Activated CD4-positive, alpha-beta memory T cell treated with anti-CD3 and anti-CD28 coated beads for 36 hours (primary cell): Measurements from ENCODE around the gene PHAF1. TPM values are rescaled to one million over a fixed set of nuclear protein-coding genes. Genes with fewer than 3 reads are reported as not detected.
A peak's percentile ranks its signal among the peaks of the same experiment; 100 is the strongest.

Source experiments
- CTCF ChIA-PET: fragments of 350-600 bp; sonication (Branson Sonifier 250); formaldehyde crosslinking; loops from one replicate; lab custom pipeline; 2021; ENCODE audit warnings: antibody characterized with exemption, inconsistent platforms; lab: Charles Lee
- POLR2A ChIA-PET: fragments of 350-600 bp; sonication (Branson Sonifier 250); formaldehyde crosslinking; loops from one replicate; lab custom pipeline; 2021; ENCODE audit warnings: antibody characterized with exemption; lab: Charles Lee
- DNase-seq: peaks from one replicate; pipeline ENCODE4 v3.0.0-alpha.2; 2020
- H3K27ac Mint-ChIP-seq: one replicate; pipeline ENCODE4 v1.8.0; 2021; ENCODE audit warnings: mixed read lengths
- H3K27me3 Mint-ChIP-seq: one replicate; pipeline ENCODE4 v1.8.0; 2021; ENCODE audit warnings: mixed read lengths
- H3K36me3 Mint-ChIP-seq: one replicate; pipeline ENCODE4 v1.8.0; 2021; ENCODE audit warnings: mixed read lengths
- H3K4me1 Mint-ChIP-seq: one replicate; pipeline ENCODE4 v1.8.0; 2021; ENCODE audit warnings: low read depth, mixed read lengths
- H3K4me3 Mint-ChIP-seq: one replicate; pipeline ENCODE4 v1.8.0; 2021; ENCODE audit warnings: mild to moderate bottlenecking, mixed read lengths
- H3K9me3 Mint-ChIP-seq: one replicate; pipeline ENCODE4 v1.8.0; 2021; ENCODE audit warnings: mixed read lengths
- intact Hi-C: fragments of 100-400 bp; cut with micrococcal nuclease; formaldehyde crosslinking; loops from one replicate; pipeline ENCODE4 v1.15.1; 2023
- total RNA-seq, 2 experiments: library from RNA; stranded (reverse); gene quantifications; one replicate each; pipeline ENCODE4 v1.2.3, GENCODE V29; 2021

Gene PHAF1
- total RNA-seq, 2 experiments from 2014 or later = 11.4 to 12.3 TPM

GRCh38 chr16:67156143-67156844 lies 46.6 kb downstream of the PHAF1 start:
- ChIA-PET CTCF (interaction anchor here (0.8 to 14.8 kb wide), 17 partner anchors 9 to 203 kb away, joined by 4 to 350 read pairs (median 10); partner anchors contain the start of genes CES3, HSF4, PHAF1 and TMEM208), POLR2A (no interaction called here)
- intact Hi-C loops = loop anchor here (5.0 kb wide), 1 partner anchor 49 kb away; the partner anchor contains the start of gene PHAF1
- Mint-ChIP-seq H3K4me1 (peaks cover 54% of the 10 kb centered on the region), H3K4me3 (no peak overlapping the region), H3K27ac (no peak overlapping the region), H3K36me3 (peaks cover 7% of the 10 kb centered on the region), H3K9me3 (no peaks in the 10 kb centered on the region), H3K27me3 (no peaks in the 10 kb centered on the region)
- no peak for DNase-seq

GRCh38 chr16:67157106-67157748 lies 47.5 kb downstream of the PHAF1 start:
- Mint-ChIP-seq H3K27ac (peak overlapping the region; percentile 95), H3K9me3 (no peaks in the 10 kb centered on the region), H3K27me3 (peaks cover 3% of the 10 kb centered on the region), H3K36me3 (peaks cover 12% of the 10 kb centered on the region), H3K4me1 (peaks cover 61% of the 10 kb centered on the region), H3K4me3 (no peak overlapping the region)
- no peak for DNase-seq
- intact Hi-C loops = loop anchor here (5.0 kb wide), 1 partner anchor 50 kb away; the partner anchor contains the start of gene PHAF1
- ChIA-PET POLR2A (interaction anchor here (0.5 to 1.4 kb wide), 5 partner anchors 12 to 144 kb away, joined by 3 to 6 read pairs (median 3); no protein-coding TSS in a partner anchor), CTCF (interaction anchor here (0.6 to 14.8 kb wide), 13 partner anchors 12 to 203 kb away, joined by 3 to 350 read pairs (median 7); partner anchors contain the start of genes CES3, MATCAP1 and NOL3)

GRCh38 chr16:67157892-67158635 lies 48.3 kb downstream of the PHAF1 start:
- POLR2A ChIA-PET = interaction anchor here (0.8 to 2.8 kb wide), 9 partner anchors 11 to 145 kb away, joined by 3 to 23 read pairs (median 4); partner anchors contain the start of gene NOL3
- Mint-ChIP-seq H3K36me3 (peaks cover 14% of the 10 kb centered on the region), H3K27me3 (peaks cover 5% of the 10 kb centered on the region), H3K4me3 (peak overlapping the region; percentile 93), H3K4me1 (peaks cover 61% of the 10 kb centered on the region), H3K9me3 (no peaks in the 10 kb centered on the region), H3K27ac (peak overlapping the region; percentile 95)
- DNase-seq = no peak
- intact Hi-C loops = loop anchor here (2.0 to 5.0 kb wide), 4 partner anchors 51 to 285 kb away; partner anchors contain the start of genes FHOD1 and PHAF1
- CTCF ChIA-PET = interaction anchor here (0.6 to 14.8 kb wide), 13 partner anchors 11 to 204 kb away, joined by 3 to 350 read pairs (median 7); partner anchors contain the start of genes CES3, MATCAP1 and NOL3

GRCh38 chr16:67158637-67159600 lies 49.2 kb downstream of the PHAF1 start:
- intact Hi-C loops = loop anchor here (1.0 to 5.0 kb wide), 10 partner anchors 11 to 286 kb away; partner anchors contain the start of genes FHOD1, MATCAP1, NOL3 and PHAF1
- ChIA-PET POLR2A (interaction anchor here (1.0 to 2.8 kb wide), 13 partner anchors 8 to 181 kb away, joined by 3 to 23 read pairs (median 5); partner anchors contain the start of genes B3GNT9, E2F4 and NOL3), CTCF (interaction anchor here (0.8 to 14.8 kb wide), 11 partner anchors 8 to 211 kb away, joined by 3 to 350 read pairs (median 8); partner anchors contain the start of genes B3GNT9, CES3 and NOL3)
- peaks cover 56% of the 10 kb centered on the region for H3K4me1 Mint-ChIP-seq
- H3K27me3 Mint-ChIP-seq = peaks cover 8% of the 10 kb centered on the region
- DNase-seq = peak; percentile 93
- H3K9me3 Mint-ChIP-seq = no peaks in the 10 kb centered on the region
- H3K36me3 Mint-ChIP-seq = peaks cover 14% of the 10 kb centered on the region
- peak overlapping the region; percentile 93 for H3K4me3 Mint-ChIP-seq
- H3K27ac Mint-ChIP-seq = peak overlapping the region; percentile 95

- ChIA-PET POLR2A (no interaction called here), CTCF (interaction anchor here (1.6 to 14.8 kb wide), 7 partner anchors 8 to 178 kb away, joined by 4 to 350 read pairs (median 20); partner anchors contain the start of gene NOL3)
- H3K36me3 Mint-ChIP-seq = peaks cover 12% of the 10 kb centered on the region
- H3K4me3 Mint-ChIP-seq = no peak overlapping the region
- no peaks in the 10 kb centered on the region for H3K9me3 Mint-ChIP-seq
- no peak overlapping the region for H3K27ac Mint-ChIP-seq
- DNase-seq = no peak
- H3K4me1 Mint-ChIP-seq = peaks cover 52% of the 10 kb centered on the region
- intact Hi-C loops = no loop called here
- peaks cover 26% of the 10 kb centered on the region for H3K27me3 Mint-ChIP-seq
Observed at GRCh38 chr16:67161595-67162058, 51.9 kb downstream of the PHAF1 start.

- intact Hi-C loops = no loop called here
- Mint-ChIP-seq H3K36me3 (peaks cover 12% of the 10 kb centered on the region), H3K27ac (no peak overlapping the region), H3K9me3 (no peaks in the 10 kb centered on the region), H3K4me3 (no peak overlapping the region), H3K27me3 (peaks cover 32% of the 10 kb centered on the region), H3K4me1 (peaks cover 43% of the 10 kb centered on the region)
- CTCF ChIA-PET = interaction anchor here (0.5 to 14.8 kb wide), 14 partner anchors 7 to 288 kb away, joined by 3 to 350 read pairs (median 3); partner anchors contain the start of genes EXOC3L1 and NOL3
- DNase-seq = no peak
- POLR2A ChIA-PET = interaction anchor here (0.8 to 1.3 kb wide), 5 partner anchors 11 to 133 kb away, joined by 3 to 6 read pairs (median 3); partner anchors contain the start of gene B3GNT9
Observed at GRCh38 chr16:67162506-67163163, 52.9 kb downstream of the PHAF1 start.

- peaks cover 36% of the 10 kb centered on the region for H3K4me1 Mint-ChIP-seq
- no peak overlapping the region for H3K27ac Mint-ChIP-seq
- peak; percentile 61 for DNase-seq
- H3K4me3 Mint-ChIP-seq = peak overlapping the region; percentile 8
- intact Hi-C loops = no loop called here
- peaks cover 10% of the 10 kb centered on the region for H3K36me3 Mint-ChIP-seq
- ChIA-PET CTCF (interaction anchor here (0.5 to 14.8 kb wide), 14 partner anchors 8 to 289 kb away, joined by 3 to 350 read pairs (median 3); partner anchors contain the start of gene EXOC3L1), POLR2A (interaction anchor here (0.8 to 1.3 kb wide), 6 partner anchors 8 to 134 kb away, joined by 3 to 6 read pairs (median 3); partner anchors contain the start of gene B3GNT9)
- no peaks in the 10 kb centered on the region for H3K9me3 Mint-ChIP-seq
- H3K27me3 Mint-ChIP-seq = peaks cover 34% of the 10 kb centered on the region
Observed at GRCh38 chr16:67163164-67163998, 53.6 kb downstream of the PHAF1 start.

- Mint-ChIP-seq H3K27me3 (peaks cover 40% of the 10 kb centered on the region), H3K9me3 (no peaks in the 10 kb centered on the region), H3K27ac (no peak overlapping the region), H3K36me3 (peaks cover 10% of the 10 kb centered on the region), H3K4me3 (peak overlapping the region; percentile 23), H3K4me1 (peaks cover 30% of the 10 kb centered on the region)
- intact Hi-C loops = no loop called here
- DNase-seq = no peak
- ChIA-PET POLR2A (interaction anchor here (1.0 to 1.2 kb wide), 2 partner anchors 9 to 11 kb away, joined by 3 to 4 read pairs; no protein-coding TSS in a partner anchor), CTCF (interaction anchor here (0.5 to 14.8 kb wide), 10 partner anchors 9 to 351 kb away, joined by 3 to 350 read pairs (median 3); no protein-coding TSS in a partner anchor)
Observed at GRCh38 chr16:67163999-67164558, 54.3 kb downstream of the PHAF1 start.
